GM12874 (cell line): ENCODE measurements around the gene FCER2.

ENCODE experiments used
- CTCF ChIP-seq: IDR thresholded peaks from 2 replicates; pipeline ENCODE4 v1.5.1; 2011; ENCODE audit warnings: low read depth, mild to moderate bottlenecking, control low read depth, low read length, moderate library complexity; ENCODE audit not compliant: insufficient read depth

FCER2 gene

GRCh38 chr19:7705387-7706187 lies 3.7 kb upstream of the FCER2 start:
- no peak for TF ChIP-seq CTCF

GRCh38 chr19:7704280-7705060 lies 2.5 kb upstream of the FCER2 start:
- TF ChIP-seq CTCF, result no peak

GRCh38 chr19:7703332-7703731 lies 1.4 kb upstream of the FCER2 start:
- no peak for TF ChIP-seq CTCF

GRCh38 chr19:7701049-7701653 lies 780 bp downstream of the FCER2 start:
- no peak for TF ChIP-seq CTCF

- TF ChIP-seq CTCF, result no peak
These were observed 2.2 kb downstream of the FCER2 start for GRCh38 chr19:7699417-7700401.

- TF ChIP-seq CTCF, result no peak
These were observed 2.9 kb downstream of the FCER2 start for GRCh38 chr19:7699003-7699402.

GRCh38 chr19:7698583-7698982 lies 3.3 kb downstream of the FCER2 start:
- TF ChIP-seq CTCF, result no peak
